Measurements from ENCODE around the gene TMEM163.

GRCh38 chr2:134443814-134444480 lies 274.9 kb downstream of the TMEM163 start:
- TF ChIP-seq CTCF (IDR thresholded peaks at IDR 0.05; ENCODE audit: extremely low read depth in 1 of 2, insufficient read depth in 1 of 2, low read depth in 1 of 2, low read length in 2 of 2) (no peak), POLR2AphosphoS5 (IDR thresholded peaks at IDR 0.05; ENCODE audit: insufficient read depth, low read depth, low read length) (no peak), EZH2 (IDR thresholded peaks at IDR 0.05; ENCODE audit: borderline replicate concordance, low read depth, low read length, severe bottlenecking) (no peak), MYC (IDR thresholded peaks at IDR 0.05; ENCODE audit: low read depth, low read length) (no peak), POLR2A (IDR thresholded peaks at IDR 0.05; ENCODE audit: low read depth, low read length) (no peak), GATA2 (IDR thresholded peaks at IDR 0.05; ENCODE audit: insufficient read depth, insufficient read length, low read depth, low read length) (no peak), JUN (IDR thresholded peaks at IDR 0.05; ENCODE audit: borderline replicate concordance, insufficient read depth, insufficient read length, low read depth) (no peak), FOS (IDR thresholded peaks at IDR 0.05; ENCODE audit: borderline replicate concordance, insufficient read depth, low read length) (no peak)
- TF ChIP-seq, protein P1, sequence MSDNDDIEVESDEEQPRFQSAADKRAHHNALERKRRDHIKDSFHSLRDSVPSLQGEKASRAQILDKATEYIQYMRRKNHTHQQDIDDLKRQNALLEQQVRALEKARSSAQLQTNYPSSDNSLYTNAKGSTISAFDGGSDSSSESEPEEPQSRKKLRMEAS (IDR thresholded peaks at IDR 0.05; ENCODE audit: insufficient read depth, insufficient read length): no peak
